Keratinocyte (primary cell): ENCODE data around the gene ZNF335. TPM values are rescaled to one million over a fixed set of nuclear protein-coding genes. Genes with fewer than 3 reads are reported as not detected.

Source experiments
- DNase-seq: peaks from one replicate; pipeline ENCODE4 v3.0.0-alpha.2; 2011; ENCODE audit warnings: low read depth, missing footprints, low spot score
- FAIRE-seq: peaks from 2 replicates; lab custom pipeline; 2011; peaks lifted over from hg19 to GRCh38; lab: Jason Lieb, UNC
- H2AFZ ChIP-seq: 2 replicates; pipeline ENCODE4 v1.6.0; 2012; ENCODE audit warnings: low read length, control low read depth, inconsistent platforms; ENCODE audit not compliant: control insufficient read depth
- H3K27ac ChIP-seq: 2 replicates; pipeline ENCODE4 v1.5.1; 2011; ENCODE audit warnings: low read length; ENCODE audit not compliant: control insufficient read depth, insufficient read depth
- H3K27me3 ChIP-seq: 3 replicates; pipeline ENCODE4 v1.6.0; 2011; ENCODE audit warnings: low read length; ENCODE audit not compliant: control insufficient read depth, insufficient read depth; ENCODE audit errors: extremely low read depth
- H3K36me3 ChIP-seq, 2 experiments: 2 replicates in 1 of 2; 3 replicates in 1 of 2; pipeline ENCODE4 v1.5.1; 2011; ENCODE audit warnings: low read length in 2 of 2, mild to moderate bottlenecking in 1 of 2; ENCODE audit not compliant: control insufficient read depth in 2 of 2, insufficient read depth in 2 of 2; ENCODE audit errors: extremely low read depth in 1 of 2
- H3K4me1 ChIP-seq: 3 replicates; pipeline ENCODE4 v1.5.1; 2011; ENCODE audit warnings: low read length; ENCODE audit not compliant: control insufficient read depth, insufficient read depth; ENCODE audit errors: extremely low read depth
- H3K4me2 ChIP-seq: 3 replicates; pipeline ENCODE4 v1.6.0; 2011; ENCODE audit warnings: low read depth, low read length; ENCODE audit not compliant: control insufficient read depth, insufficient read depth; ENCODE audit errors: extremely low read depth
- H3K4me3 ChIP-seq, 3 experiments: fragments of 200-600 bp in 1 of 3; sonication (generic) in 1 of 3; 2 replicates in 2 of 3; 3 replicates in 1 of 3; pipeline ENCODE4 v1.5.1; 2011 to 2016; ENCODE audit warnings: low read length in 3 of 3, mild to moderate bottlenecking in 3 of 3, control low read depth in 2 of 3, inconsistent platforms in 1 of 3, low read depth in 1 of 3, mixed read lengths in 1 of 3, mixed run types in 1 of 3, moderate library complexity in 1 of 3; ENCODE audit not compliant: control insufficient read depth in 2 of 3, insufficient read depth in 2 of 3; ENCODE audit errors: extremely low read depth in 1 of 3
- H3K79me2 ChIP-seq: 2 replicates; pipeline ENCODE4 v1.6.0; 2012; ENCODE audit warnings: low read length; ENCODE audit not compliant: control insufficient read depth, insufficient read depth
- H3K9ac ChIP-seq: 3 replicates; pipeline ENCODE4 v1.6.0; 2011; ENCODE audit warnings: low read length; ENCODE audit not compliant: control insufficient read depth, insufficient read depth; ENCODE audit errors: extremely low read depth
- H3K9me1 ChIP-seq: 3 replicates; pipeline ENCODE4 v1.6.0; 2011; ENCODE audit warnings: low read length; ENCODE audit not compliant: control insufficient read depth, insufficient read depth; ENCODE audit errors: extremely low read depth
- H3K9me3 ChIP-seq: 2 replicates; pipeline ENCODE4 v1.5.1; 2012; ENCODE audit warnings: low read depth, low read length; ENCODE audit not compliant: control insufficient read depth
- H4K20me1 ChIP-seq: 3 replicates; pipeline ENCODE4 v1.6.0; 2011; ENCODE audit warnings: low read length; ENCODE audit not compliant: control insufficient read depth, insufficient read depth; ENCODE audit errors: extremely low read depth
- EZH2 ChIP-seq: IDR thresholded peaks from one replicate; pipeline ENCODE4 v1.6.1; 2012; ENCODE audit warnings: inconsistent platforms, mild to moderate bottlenecking, low read length, moderate library complexity
- dilution Hi-C: fragments of 300-500 bp; cut with MboI; formaldehyde crosslinking; loops from one replicate; pipeline ENCODE4 v1.7.0; 2020; ENCODE audit warnings: low sequenced_read_pairs; ENCODE audit not compliant: extremely low pct_ligation_motif_present
- polyA plus RNA-seq, 5 experiments: library from polyadenylated mRNA; depleted of rRNA in 3 of 5; stranded (reverse) in 3 of 5; stranded (forward) in 1 of 5; unstranded in 1 of 5; fragments of >200 nt; gene quantifications; 1 replicate in 1 of 5; 2 replicates in 3 of 5; 3 replicates in 1 of 5; pipeline versions ENCODE4 v1.2.1 to v1.2.3, GENCODE V29; 2011 to 2012; ENCODE audit warnings: missing spikeins in 2 of 5, low read depth in 1 of 5, low replicate concordance in 1 of 5
- TF ChIP-seq, protein P1 (sequence below), 3 experiments: IDR thresholded peaks in 1 of 3; conservative IDR thresholded peaks in 1 of 3; optimal IDR thresholded peaks in 1 of 3; 2 replicates in 2 of 3; 3 replicates in 1 of 3; pipeline versions ENCODE3 to v1.5.1; 2011; ENCODE audit warnings: low read length in 3 of 3, mild to moderate bottlenecking in 3 of 3, moderate library complexity in 2 of 3, control low read depth in 1 of 3, inconsistent platforms in 1 of 3; ENCODE audit not compliant: insufficient read depth in 2 of 3; ENCODE audit errors: extremely low read depth in 1 of 3

The ZNF335 gene
- polyA plus RNA-seq, 1 donor (not counting 4 experiments of a cell fraction or from before 2014, with no cell fraction given) = 5.8 TPM

DNA sequence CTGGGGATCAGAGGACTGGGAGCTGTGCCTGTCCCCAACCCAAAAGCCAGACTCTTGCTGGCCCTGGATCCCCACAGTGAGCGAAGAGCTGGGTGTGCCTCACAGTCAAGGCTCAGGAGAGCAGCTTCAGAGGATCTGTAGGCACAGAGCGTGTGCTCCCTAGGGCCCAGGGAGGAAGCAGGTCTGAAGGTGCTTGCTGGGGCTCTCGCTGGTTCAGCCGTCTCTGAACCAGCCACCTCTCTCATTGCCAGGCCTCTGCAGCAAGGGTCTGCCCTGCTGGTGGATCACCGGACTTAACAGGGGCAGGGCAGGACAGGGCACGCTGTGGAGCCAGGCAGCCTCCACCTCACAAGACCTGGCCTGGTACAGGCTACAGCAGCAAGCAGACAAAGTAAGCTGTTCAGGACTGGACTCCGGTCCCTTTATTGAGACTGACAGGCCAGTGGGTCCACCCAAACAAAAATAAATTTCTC, 23.7 kb downstream of the ZNF335 start:
- H3K9ac ChIP-seq = no peak overlapping the region
- dilution Hi-C loops = no loop called here
- FAIRE-seq (no peak), DNase-seq (no peak)
- H3K36me3 ChIP-seq = peaks cover 50 to 72% of the 10 kb centered on the region in 2 experiments
- no peaks in the 10 kb centered on the region for H3K9me3 ChIP-seq
- H3K4me3 ChIP-seq = no peak overlapping the region
- H3K4me2 ChIP-seq = no peak overlapping the region
- H3K9me1 ChIP-seq = no peaks in the 10 kb centered on the region
- H3K27ac ChIP-seq = no peak overlapping the region
- H2AFZ ChIP-seq = no peak overlapping the region
- TF ChIP-seq, protein P1, sequence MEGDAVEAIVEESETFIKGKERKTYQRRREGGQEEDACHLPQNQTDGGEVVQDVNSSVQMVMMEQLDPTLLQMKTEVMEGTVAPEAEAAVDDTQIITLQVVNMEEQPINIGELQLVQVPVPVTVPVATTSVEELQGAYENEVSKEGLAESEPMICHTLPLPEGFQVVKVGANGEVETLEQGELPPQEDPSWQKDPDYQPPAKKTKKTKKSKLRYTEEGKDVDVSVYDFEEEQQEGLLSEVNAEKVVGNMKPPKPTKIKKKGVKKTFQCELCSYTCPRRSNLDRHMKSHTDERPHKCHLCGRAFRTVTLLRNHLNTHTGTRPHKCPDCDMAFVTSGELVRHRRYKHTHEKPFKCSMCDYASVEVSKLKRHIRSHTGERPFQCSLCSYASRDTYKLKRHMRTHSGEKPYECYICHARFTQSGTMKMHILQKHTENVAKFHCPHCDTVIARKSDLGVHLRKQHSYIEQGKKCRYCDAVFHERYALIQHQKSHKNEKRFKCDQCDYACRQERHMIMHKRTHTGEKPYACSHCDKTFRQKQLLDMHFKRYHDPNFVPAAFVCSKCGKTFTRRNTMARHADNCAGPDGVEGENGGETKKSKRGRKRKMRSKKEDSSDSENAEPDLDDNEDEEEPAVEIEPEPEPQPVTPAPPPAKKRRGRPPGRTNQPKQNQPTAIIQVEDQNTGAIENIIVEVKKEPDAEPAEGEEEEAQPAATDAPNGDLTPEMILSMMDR (optimal IDR thresholded peaks at IDR 0.05 in 1 of 3, IDR thresholded peaks at IDR 0.05 in 1 of 3, conservative IDR thresholded peaks at IDR 0.05 in 1 of 3; ENCODE audit: extremely low read depth in 1 of 3, insufficient read depth in 2 of 3, low read length in 3 of 3) = no peak
- peaks cover 16% of the 10 kb centered on the region for H3K4me1 ChIP-seq
- no peaks in the 10 kb centered on the region for H4K20me1 ChIP-seq
- no peaks in the 10 kb centered on the region for H3K79me2 ChIP-seq
- no peaks in the 10 kb centered on the region for H3K27me3 ChIP-seq

DNA sequence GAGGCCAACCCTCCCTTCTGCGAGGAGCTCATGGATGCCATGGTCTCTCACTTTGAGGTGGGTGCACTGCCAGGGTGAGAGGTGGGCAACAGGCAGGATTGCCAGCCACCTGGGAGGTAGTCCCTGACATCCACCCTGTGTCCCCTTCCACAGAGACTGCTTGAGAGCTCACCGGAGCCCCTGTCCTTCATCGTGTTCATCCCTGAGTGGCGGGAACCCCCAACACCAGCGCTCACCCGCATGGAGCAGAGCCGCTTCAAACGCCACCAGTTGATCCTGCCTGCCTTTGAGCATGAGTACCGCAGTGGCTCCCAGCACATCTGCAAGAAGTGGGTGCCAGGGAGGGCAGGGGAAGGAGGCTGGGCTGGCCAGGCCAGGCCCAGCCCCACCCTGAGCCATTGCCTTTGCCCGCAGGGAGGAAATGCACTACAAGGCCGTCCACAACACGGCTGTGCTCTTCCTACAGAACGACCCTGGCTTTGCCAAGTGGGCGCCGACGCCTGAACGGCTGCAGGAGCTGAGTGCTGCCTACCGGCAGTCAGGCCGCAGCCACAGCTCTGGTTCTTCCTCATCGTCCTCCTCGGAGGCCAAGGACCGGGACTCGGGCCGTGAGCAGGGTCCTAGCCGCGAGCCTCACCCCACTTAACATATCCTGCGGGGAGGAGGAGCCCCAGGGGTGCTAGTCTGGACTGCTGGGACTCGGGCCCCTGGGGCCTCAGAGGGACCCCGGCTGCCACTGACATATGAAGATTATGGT, 24.7 kb downstream of the ZNF335 start:
- Histone ChIP-seq H3K9me3 (no peaks in the 10 kb centered on the region), H3K9ac (no peak overlapping the region), H4K20me1 (no peaks in the 10 kb centered on the region), H3K4me1 (peaks cover 16% of the 10 kb centered on the region), H3K4me3 (no peak overlapping the region), H2AFZ (no peak overlapping the region), H3K79me2 (no peaks in the 10 kb centered on the region), H3K36me3 (peaks cover 49 to 65% of the 10 kb centered on the region in 2 experiments), H3K4me2 (no peak overlapping the region), H3K27me3 (no peaks in the 10 kb centered on the region), H3K27ac (no peak overlapping the region), H3K9me1 (no peaks in the 10 kb centered on the region)
- FAIRE-seq (no peak), DNase-seq (no peak)
- dilution Hi-C loops = no loop called here
- no peak for TF ChIP-seq EZH2
- TF ChIP-seq, protein P1 (optimal IDR thresholded peaks at IDR 0.05 in 1 of 3, IDR thresholded peaks at IDR 0.05 in 1 of 3, conservative IDR thresholded peaks at IDR 0.05 in 1 of 3; ENCODE audit: extremely low read depth in 1 of 3, insufficient read depth in 2 of 3, low read length in 3 of 3) = no peak
